HS-5 (cell line): ENCODE results near the gene RPS6KA1.
"Not testable (repeated sequence)": the region's sequence is repeated elsewhere in the genome, so short reads cannot be mapped to it uniquely, and the experiment has no call there.

Experiments
- DNase-seq: peaks from one replicate; pipeline ENCODE4 v3.0.0-alpha.2; 2012; ENCODE audit warnings: low read depth

RPS6KA1 gene

GRCh38 chr1:26529655-26530409 lies at the start of gene RPS6KA1:
TSS of gene RPS6KA1 (plus strand) at chr1:26529761. CDS start at chr1:26529921, 160 bp downstream.
- DNase-seq, result no peak

GRCh38 chr1:26482921-26483320 lies 46.6 kb upstream of the RPS6KA1 start:
- DNase-seq, result no peak

- DNase-seq, result no peak
Observed at GRCh38 chr1:26483980-26484379, 45.6 kb upstream of the RPS6KA1 start.

- DNase-seq, result no peak
Observed at GRCh38 chr1:26490155-26490554, 39.4 kb upstream of the RPS6KA1 start.

- no peak for DNase-seq
Observed at GRCh38 chr1:26493267-26493666, 36.3 kb upstream of the RPS6KA1 start.

- DNase-seq, result no peak
Observed at GRCh38 chr1:26493938-26494337, 35.6 kb upstream of the RPS6KA1 start.

- no peak for DNase-seq
Observed at GRCh38 chr1:26496861-26497260, 32.7 kb upstream of the RPS6KA1 start.

GRCh38 chr1:26498894-26499293 lies 30.7 kb upstream of the RPS6KA1 start:
- no peak for DNase-seq

- no peak for DNase-seq
Observed at GRCh38 chr1:26500488-26501175, 28.9 kb upstream of the RPS6KA1 start.

- not testable (repeated sequence) for DNase-seq
Observed at GRCh38 chr1:26510711-26511110, 18.9 kb upstream of the RPS6KA1 start.

GRCh38 chr1:26515836-26516235 lies 13.7 kb upstream of the RPS6KA1 start:
- DNase-seq, result not testable (repeated sequence)

GRCh38 chr1:26516987-26517765 lies 12.4 kb upstream of the RPS6KA1 start:
- DNase-seq, result no peak

- no peak for DNase-seq
Observed at GRCh38 chr1:26517766-26518049, 11.9 kb upstream of the RPS6KA1 start.

- DNase-seq, result no peak
Observed at GRCh38 chr1:26518355-26518754, 11.2 kb upstream of the RPS6KA1 start.

GRCh38 chr1:26520339-26520738 lies 9.2 kb upstream of the RPS6KA1 start:
- no peak for DNase-seq

GRCh38 chr1:26521669-26522030 lies 7.9 kb upstream of the RPS6KA1 start:
- DNase-seq, result no peak

GRCh38 chr1:26522073-26522472 lies 7.5 kb upstream of the RPS6KA1 start:
- no peak for DNase-seq

GRCh38 chr1:26524181-26524580 lies 5.4 kb upstream of the RPS6KA1 start:
- no peak for DNase-seq

- DNase-seq, result no peak
Observed at GRCh38 chr1:26526287-26526686, 3.3 kb upstream of the RPS6KA1 start.

- DNase-seq, result no peak
Observed at GRCh38 chr1:26529405-26529654, 231 bp upstream of the RPS6KA1 start.

- no peak for DNase-seq
Observed at GRCh38 chr1:26530410-26530894, 891 bp downstream of the RPS6KA1 start.

GRCh38 chr1:26530895-26531598 lies 1.5 kb downstream of the RPS6KA1 start:
- peak; percentile 58 for DNase-seq
